Transverse colon (tissue), 4 donors: ENCODE measurements around the gene PPP1R3D.

ENCODE experiments used
- EP300 ChIP-seq: sonication (generic); formaldehyde crosslinking; IDR thresholded peaks from one replicate; pipeline ENCODE4 v1.6.1; 2017; ENCODE audit warnings: antibody characterized with exemption, low read depth
- POLR2AphosphoS5 ChIP-seq, 3 donors: sonication (generic); formaldehyde crosslinking; IDR thresholded peaks; one replicate each; pipeline ENCODE4 v1.6.1; 2016; ENCODE audit warnings: antibody characterized with exemption in 3 of 3
- TF ChIP-seq, protein P1 (sequence below), 5 experiments: fragments of 200-600 bp in 3 of 5; fragments of 450-650 bp in 2 of 5; sonication (generic) in 3 of 5; IDR thresholded peaks; 1 replicate in 2 of 5; 2 replicates in 3 of 5; pipeline ENCODE4 v1.5.1; 2016 to 2017; ENCODE audit warnings: antibody characterized with exemption in 5 of 5, inconsistent platforms in 3 of 5, mild to moderate bottlenecking in 2 of 5, moderate library complexity in 1 of 5

DNA sequence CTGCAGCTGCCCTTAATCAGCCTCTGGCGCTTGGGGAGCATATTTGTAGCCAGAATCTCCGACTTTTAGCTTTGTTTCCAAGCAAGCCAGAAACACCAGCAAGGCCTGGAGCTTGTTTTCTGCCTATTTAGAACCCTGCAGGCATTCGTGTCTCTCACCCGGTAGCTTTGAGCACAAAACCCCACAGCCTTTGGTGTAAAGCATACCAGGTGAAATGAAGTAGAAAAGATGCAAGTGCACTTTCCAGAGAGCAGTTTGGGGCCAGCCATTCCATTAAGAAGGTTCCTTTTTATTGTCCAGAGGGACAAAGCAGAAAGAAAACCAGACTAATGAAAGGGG is 820 bp upstream of the PPP1R3D start:
- TF ChIP-seq, protein P1, sequence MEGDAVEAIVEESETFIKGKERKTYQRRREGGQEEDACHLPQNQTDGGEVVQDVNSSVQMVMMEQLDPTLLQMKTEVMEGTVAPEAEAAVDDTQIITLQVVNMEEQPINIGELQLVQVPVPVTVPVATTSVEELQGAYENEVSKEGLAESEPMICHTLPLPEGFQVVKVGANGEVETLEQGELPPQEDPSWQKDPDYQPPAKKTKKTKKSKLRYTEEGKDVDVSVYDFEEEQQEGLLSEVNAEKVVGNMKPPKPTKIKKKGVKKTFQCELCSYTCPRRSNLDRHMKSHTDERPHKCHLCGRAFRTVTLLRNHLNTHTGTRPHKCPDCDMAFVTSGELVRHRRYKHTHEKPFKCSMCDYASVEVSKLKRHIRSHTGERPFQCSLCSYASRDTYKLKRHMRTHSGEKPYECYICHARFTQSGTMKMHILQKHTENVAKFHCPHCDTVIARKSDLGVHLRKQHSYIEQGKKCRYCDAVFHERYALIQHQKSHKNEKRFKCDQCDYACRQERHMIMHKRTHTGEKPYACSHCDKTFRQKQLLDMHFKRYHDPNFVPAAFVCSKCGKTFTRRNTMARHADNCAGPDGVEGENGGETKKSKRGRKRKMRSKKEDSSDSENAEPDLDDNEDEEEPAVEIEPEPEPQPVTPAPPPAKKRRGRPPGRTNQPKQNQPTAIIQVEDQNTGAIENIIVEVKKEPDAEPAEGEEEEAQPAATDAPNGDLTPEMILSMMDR (IDR thresholded peaks at IDR 0.05), result no peak
- TF ChIP-seq POLR2AphosphoS5 (IDR thresholded peaks at IDR 0.05), result no peak
- TF ChIP-seq EP300, result no peak
